K562 (cell line): ENCODE results near the gene SLC7A4. TPM values are rescaled to one million over a fixed set of nuclear protein-coding genes. Genes with fewer than 3 reads are reported as not detected.

Experiments
- ADNP ChIP-seq: fragments of 200-800 bp; sonication (Bioruptor generic); IDR thresholded peaks from 2 replicates; pipeline ENCODE4 v1.6.1; 2016; ENCODE audit warnings: missing genetic modification characterization, missing compliant biosample characterization
- ATF4 ChIP-seq: fragments of 450-650 bp; formaldehyde crosslinking; IDR thresholded peaks from 2 replicates; pipeline ENCODE4 v1.4.0; 2022; ENCODE audit warnings: mild to moderate bottlenecking, moderate library complexity
- CUX1 ChIP-seq: fragments of 200-800 bp; sonication (Bioruptor generic); IDR thresholded peaks from 2 replicates; pipeline ENCODE4 v1.6.1; 2016; ENCODE audit warnings: missing genetic modification characterization, missing compliant biosample characterization
- CXXC5 ChIP-seq: fragments of 250-450 bp; sonication (Bioruptor Pico); IDR thresholded peaks from 2 replicates; pipeline ENCODE4 v1.8.0; 2022; ENCODE audit warnings: inconsistent platforms, mild to moderate bottlenecking, moderate library complexity
- HDGF ChIP-seq: fragments of 450-650 bp; IDR thresholded peaks from 2 replicates; pipeline ENCODE4 v1.6.1; 2016
- HIVEP1 ChIP-seq: fragments of 250-450 bp; sonication (Bioruptor Pico); IDR thresholded peaks from 2 replicates; pipeline ENCODE4 v1.4.0; 2020; ENCODE audit warnings: mild to moderate bottlenecking
- KAT7 ChIP-seq: sonication (generic); formaldehyde crosslinking; IDR thresholded peaks from 2 replicates; pipeline ENCODE4 v1.8.0; 2022; ENCODE audit warnings: missing genetic modification reagents, mild to moderate bottlenecking, borderline replicate concordance
- MAFK ChIP-seq: IDR thresholded peaks from 2 replicates; pipeline ENCODE4 v1.6.1; 2011; ENCODE audit warnings: low read length, improper control_type of control experiment
- MEF2A ChIP-seq: IDR thresholded peaks from 2 replicates; pipeline ENCODE4 v1.6.1; 2011; ENCODE audit warnings: low read depth, mild to moderate bottlenecking, low read length, moderate library complexity; ENCODE audit not compliant: control insufficient read depth
- THAP12 ChIP-seq: fragments of 250-450 bp; sonication (Bioruptor Pico); IDR thresholded peaks from 2 replicates; pipeline ENCODE4 v1.9.0; 2021; ENCODE audit warnings: mild to moderate bottlenecking, inconsistent platforms
- ZBTB9 ChIP-seq: fragments of 450-650 bp; formaldehyde crosslinking; IDR thresholded peaks from 2 replicates; pipeline ENCODE4 v1.4.0; 2020; ENCODE audit warnings: mild to moderate bottlenecking, moderate library complexity
- ZNF232 ChIP-seq: sonication (generic); formaldehyde crosslinking; IDR thresholded peaks from 2 replicates; pipeline ENCODE4 v1.8.0; 2022; ENCODE audit warnings: mild to moderate bottlenecking, missing genetic modification reagents
- ZNF398 ChIP-seq: fragments of 250-450 bp; sonication (Bioruptor Pico); IDR thresholded peaks from 2 replicates; pipeline ENCODE4 v1.8.0; 2021; ENCODE audit warnings: moderate library complexity, mild to moderate bottlenecking, inconsistent platforms
- ZNF436 ChIP-seq: fragments of 250-450, 450-650 bp; sonication (Bioruptor Pico); formaldehyde crosslinking; IDR thresholded peaks from 2 replicates; pipeline ENCODE4 v1.7.0; 2020; ENCODE audit warnings: mild to moderate bottlenecking
- ZNF561 ChIP-seq: fragments of 450-650 bp; formaldehyde crosslinking; conservative IDR thresholded peaks from 2 replicates; pipeline ENCODE4 v1.4.0; 2020; ENCODE audit warnings: mild to moderate bottlenecking, moderate library complexity
- polyA plus RNA-seq, 8 experiments: library from polyadenylated mRNA; depleted of rRNA in 4 of 8; stranded (reverse) in 5 of 8; unstranded in 3 of 8; fragments of >200 nt; fragmentation: Nextera tagmentation in 2 of 8; fragmentation: Illumina TruSeq in 1 of 8; extraction: Ambion mirVana in 2 of 8; extraction: Trizol in 1 of 8; gene quantifications; 2 replicates each; pipeline versions ENCODE4 v1.2.1 to v1.2.3, GENCODE V29; 2011 to 2014; ENCODE audit warnings: inconsistent platforms in 1 of 8, missing spikeins in 1 of 8
- total RNA-seq, 7 experiments: library from RNA; depleted of rRNA in 6 of 7; stranded (reverse); fragments of >200 nt in 6 of 7; fragmentation: Illumina TruSeq in 2 of 7; extraction: Trizol in 2 of 7; gene quantifications; 2 replicates each; pipeline versions ENCODE4 v1.2.1 to v1.2.3, GENCODE V29; 2011 to 2021; ENCODE audit warnings: low replicate concordance in 1 of 7

SLC7A4 gene
- total and polyA plus RNA-seq, 9 of the 15 experiments (the other 6 are each of a cell fraction or from before 2014, with no cell fraction given) = not detected

GRCh38 chr22:21014202-21014725 lies 18.1 kb downstream of the SLC7A4 start (continued):
- TF ChIP-seq CUX1 (CRISPR knock-in tag) = no peak
- TF ChIP-seq ZNF561 (CRISPR knock-in tag) = 0 out of 2 replicates have a peak, but pooled peaks have one; percentile 21
- TF ChIP-seq HDGF = no peak
- peak; percentile 53 for TF ChIP-seq MAFK
- TF ChIP-seq ATF4 = peak; percentile 61; the same call in 1 of the 2 replicates
- TF ChIP-seq THAP12 (CRISPR knock-in tag) = no peak; the same call in 1 of the 2 replicates
- TF ChIP-seq HIVEP1 (CRISPR knock-in tag) = peak; percentile 91
- TF ChIP-seq ZBTB9 (CRISPR knock-in tag) = peak; percentile 91
- peak; percentile 99 for TF ChIP-seq CXXC5 (CRISPR knock-in tag)
- no peak for TF ChIP-seq KAT7 (CRISPR knock-in tag)
- no peak for TF ChIP-seq ZNF398 (CRISPR knock-in tag)
- TF ChIP-seq ZNF436 (CRISPR knock-in tag) = no peak
- TF ChIP-seq MEF2A = no peak
- no peak for TF ChIP-seq ADNP (tag)
- no peak for TF ChIP-seq ZNF232 (CRISPR knock-in tag)
